Cardiac fibroblast (primary cell): ENCODE data around the gene TRAF3.

Experiments
- DNase-seq, 2 donors: peaks; one replicate each; pipeline versions ENCODE4 v3.0.0 to v3.0.0-alpha.2; 2010; ENCODE audit warnings: low read depth in 2 of 2
- H3K4me3 ChIP-seq, 2 donors: replicated peaks in 1 of 2; 1 replicate in 1 of 2; 2 replicates in 1 of 2; pipeline ENCODE4 v1.5.1; 2011; ENCODE audit warnings: low read depth in 2 of 2, low read length in 2 of 2, mild to moderate bottlenecking in 2 of 2, moderate library complexity in 1 of 2
- TF ChIP-seq, protein P1 (sequence below): IDR thresholded peaks from one replicate; pipeline ENCODE4 v1.5.1; 2011; ENCODE audit warnings: low read depth, mild to moderate bottlenecking, low read length, inconsistent platforms

The TRAF3 gene

GRCh38 chr14:102853648-102854047 is 76.4 kb downstream of the TRAF3 start:
- H3K4me3 ChIP-seq, result no peak overlapping the region
- TF ChIP-seq, protein P1, sequence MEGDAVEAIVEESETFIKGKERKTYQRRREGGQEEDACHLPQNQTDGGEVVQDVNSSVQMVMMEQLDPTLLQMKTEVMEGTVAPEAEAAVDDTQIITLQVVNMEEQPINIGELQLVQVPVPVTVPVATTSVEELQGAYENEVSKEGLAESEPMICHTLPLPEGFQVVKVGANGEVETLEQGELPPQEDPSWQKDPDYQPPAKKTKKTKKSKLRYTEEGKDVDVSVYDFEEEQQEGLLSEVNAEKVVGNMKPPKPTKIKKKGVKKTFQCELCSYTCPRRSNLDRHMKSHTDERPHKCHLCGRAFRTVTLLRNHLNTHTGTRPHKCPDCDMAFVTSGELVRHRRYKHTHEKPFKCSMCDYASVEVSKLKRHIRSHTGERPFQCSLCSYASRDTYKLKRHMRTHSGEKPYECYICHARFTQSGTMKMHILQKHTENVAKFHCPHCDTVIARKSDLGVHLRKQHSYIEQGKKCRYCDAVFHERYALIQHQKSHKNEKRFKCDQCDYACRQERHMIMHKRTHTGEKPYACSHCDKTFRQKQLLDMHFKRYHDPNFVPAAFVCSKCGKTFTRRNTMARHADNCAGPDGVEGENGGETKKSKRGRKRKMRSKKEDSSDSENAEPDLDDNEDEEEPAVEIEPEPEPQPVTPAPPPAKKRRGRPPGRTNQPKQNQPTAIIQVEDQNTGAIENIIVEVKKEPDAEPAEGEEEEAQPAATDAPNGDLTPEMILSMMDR, result no peak
- DNase-seq, result no peak

GRCh38 chr14:102854091-102854703 is 76.9 kb downstream of the TRAF3 start:
- DNase-seq, result no peak
- TF ChIP-seq, protein P1, result no peak
- H3K4me3 ChIP-seq, result no peak overlapping the region

DNA sequence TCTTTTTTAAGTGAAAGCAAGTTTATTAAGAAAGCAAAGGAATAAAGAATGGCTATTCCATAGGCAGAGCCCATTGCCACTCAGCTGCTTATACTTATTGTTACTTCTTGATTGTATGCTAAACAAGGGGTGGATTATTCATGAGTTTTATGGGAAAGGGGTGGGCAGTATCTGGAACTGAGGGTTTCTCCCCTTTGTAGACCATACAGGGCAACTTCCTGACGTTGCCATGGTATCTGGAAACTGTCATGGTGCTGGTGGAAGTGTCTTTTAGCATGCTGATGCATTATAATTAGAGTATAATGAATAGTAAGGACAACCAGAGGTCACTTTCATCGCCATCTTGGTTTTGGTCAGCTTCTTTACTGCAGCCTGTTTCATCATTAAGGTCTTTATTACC is 78.9 kb downstream of the TRAF3 start:
- DNase-seq, result no peak
- TF ChIP-seq, protein P1, result no peak
- H3K4me3 ChIP-seq, result no peak overlapping the region

- TF ChIP-seq, protein P1, result no peak
Measured at GRCh38 chr14:102857444-102857843, 80.2 kb downstream of the TRAF3 start.

GRCh38 chr14:102859911-102860310 is 82.7 kb downstream of the TRAF3 start:
- no peak for DNase-seq
- no peak overlapping the region for H3K4me3 ChIP-seq
- TF ChIP-seq, protein P1, result no peak

More at GRCh38 chr14:102857444-102857843, 80.2 kb downstream of the TRAF3 start:
- peak in 1 of 2 donors; percentile 28 for DNase-seq
- no peak overlapping the region for H3K4me3 ChIP-seq

- no peak for DNase-seq
- TF ChIP-seq, protein P1, result no peak
- H3K4me3 ChIP-seq, result no peak overlapping the region
Measured at GRCh38 chr14:102862154-102862773, 85.0 kb downstream of the TRAF3 start.
